Heart right ventricle (tissue), 16 donors: Measurements from ENCODE around the gene TEX55. TPM values are rescaled to one million over a fixed set of nuclear protein-coding genes. Genes with fewer than 3 reads are reported as not detected.
"Not testable (repeated sequence)": the region's sequence is repeated elsewhere in the genome, so short reads cannot be mapped to it uniquely, and the experiment has no call there.

Experiments
- ATAC-seq, 8 donors: fragments of 200-7000 bp; cut with Tn5 transposase; one replicate each; pipeline ENCODE4 v1.9.1; 2020; ENCODE audit warnings: mild to moderate bottlenecking in 8 of 8, moderate library complexity in 8 of 8, moderate number of reproducible peaks in 1 of 8
- DNase-seq, 2 donors: peaks; one replicate each; pipeline ENCODE4 v3.0.0-alpha.2; 2020
- H3K27ac ChIP-seq, 10 donors: fragments of 200-600 bp; sonication (generic) in 2 of 10; one replicate each; pipeline versions ENCODE4 v1.5.0 to v1.8.0; 2020 to 2022; ENCODE audit warnings: mild to moderate bottlenecking in 3 of 10
- H3K27me3 ChIP-seq, 7 donors: fragments of 200-600 bp; one replicate each; pipeline ENCODE4 v1.8.0; 2021 to 2022; ENCODE audit warnings: mild to moderate bottlenecking in 2 of 7
- H3K36me3 ChIP-seq, 9 donors: fragments of 200-600 bp; sonication (generic) in 1 of 9; one replicate each; pipeline versions ENCODE4 v1.5.0 to v1.8.0; 2020 to 2022; ENCODE audit warnings: mild to moderate bottlenecking in 2 of 9
- H3K4me1 ChIP-seq, 9 donors: fragments of 200-600 bp; sonication (generic) in 1 of 9; one replicate each; pipeline versions ENCODE4 v1.5.0 to v1.8.0; 2020 to 2022; ENCODE audit warnings: mild to moderate bottlenecking in 4 of 9
- H3K4me3 ChIP-seq, 10 donors: fragments of 200-600 bp; sonication (generic) in 2 of 10; one replicate each; pipeline versions ENCODE4 v1.5.0 to v1.8.0; 2020 to 2022; ENCODE audit warnings: mild to moderate bottlenecking in 7 of 10, moderate library complexity in 2 of 10
- H3K9me3 ChIP-seq, 11 donors: fragments of 200-600 bp in 10 of 11; sonication (generic) in 2 of 11; one replicate each; pipeline versions ENCODE4 v1.5.0 to v1.8.0; 2013 to 2022; ENCODE audit warnings: mild to moderate bottlenecking in 2 of 11, control low read depth in 1 of 11, moderate library complexity in 1 of 11
- WGBS, 2 donors: extraction: QIAGEN DNeasy Blood & Tissue Kit; methylation state at CpG; one replicate each; pipeline ENCODE4 v1.1.7; 2013; ENCODE audit warnings: inconsistent platforms in 1 of 2; 5-methylcytosine and 5-hydroxymethylcytosine counted together
- intact Hi-C, 10 donors: fragments of 100-400 bp; cut with DNase I; formaldehyde crosslinking; loops; one replicate each; pipeline versions ENCODE4 v1.11.1 to v1.14.2; 2022
- polyA plus RNA-seq, 2 donors: library from polyadenylated mRNA; stranded (reverse); fragments of 200-250 nt; gene quantifications; one replicate each; pipeline ENCODE4 v1.2.3, GENCODE V29; 2013
- total RNA-seq, 10 donors: library from RNA; stranded (reverse); fragmentation: NEBNext Ultra II Directional in 3 of 10; extraction: Animal tissue kit (Norgen Biotek cat#: 25700) in 3 of 10; gene quantifications; one replicate each; pipeline versions ENCODE4 v1.2.1 to v1.2.4, GENCODE V29; 2021 to 2023
- TF ChIP-seq, protein P1 (sequence below), 9 donors: fragments of 200-600 bp; sonication (generic) in 2 of 9; IDR thresholded peaks; one replicate each; pipeline versions ENCODE4 v1.5.0 to v1.8.0; 2021 to 2022; ENCODE audit warnings: antibody characterized with exemption in 9 of 9, mild to moderate bottlenecking in 5 of 9, moderate library complexity in 1 of 9
- donor health status: Arrhythmogenic right ventricular cardiomyopathy.
- donor health status: ischemic (EF 13 %, LVEDD 7.1; RV severe dilation, severe dysfunction).
- donor health status: healthy with polysubstance abuse.
- donor health status: DM: no; HTN: yes; CAD: no.
- donor health status: DM: no; HTN: no; CAD: no.
- donor health status: ischemic (EF 25% LVEDD 6.9; RV normal size, moderate dysfunction).
- donor health status: ischemic (EF 25% LVEDD 5.7; RV mildly dilated, moderate dysfunction).
- donor health status: healthy.
- donor health status: DM: yes; HTN: yes; CAD: no.
- donor health status: Ischemic cardiomyopathy.
- donor health status: ischemic (EF 35%, LVEDD 5.7; RV mildly dilated, moderate dysfunction).
- donor health status: nonischemic (EF 11% LVEDD 7.7; RV severe dilation, severe dysfunction).
- donor health status: DM: yes; HTN: yes; CAD: no.
- donor health status: PGD.
- donor health status: ischemic (EF 29% LVEDD 5.4; RV normal size, mild dysfunction).
- donor health status: nonischemic (EF 23%, LVEDD 6.1; RV moderate dilation, normal function).

Gene TEX55
- total and polyA plus RNA-seq, 12 donors: not detected

DNA sequence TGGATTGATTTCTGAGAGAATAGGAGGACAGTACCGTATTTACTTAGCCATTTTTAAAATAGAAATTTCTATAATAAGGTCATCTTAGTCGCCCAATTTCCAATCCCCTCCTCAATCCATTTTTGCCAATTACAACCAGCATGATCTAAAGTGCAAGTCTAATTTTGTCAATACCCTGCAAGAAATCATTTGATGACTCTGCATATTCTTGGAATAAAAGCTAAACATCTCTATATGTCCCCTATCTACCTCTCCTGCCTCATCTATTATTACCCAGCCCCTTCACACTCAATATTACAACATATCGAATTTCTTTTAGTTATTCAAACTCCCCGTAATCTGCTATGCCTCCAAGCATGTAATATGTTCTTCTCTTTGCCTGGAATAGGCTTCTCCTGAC lies 41.9 kb upstream of the TEX55 start:
- ATAC-seq: no peak
- Histone ChIP-seq H3K27ac (no peak overlapping the region), H3K9me3 (peaks cover 0 to 3% (median 0%) of the 10 kb centered on the region in 11 donors), H3K27me3 (no peaks in the 10 kb centered on the region), H3K4me1 (no peaks in the 10 kb centered on the region), H3K4me3 (no peak overlapping the region), H3K36me3 (no peaks in the 10 kb centered on the region)
- no peak for DNase-seq
- 89 to 92% methylated on average over 4 of the region's 4 CpGs for WGBS, 2 donors
- TF ChIP-seq, protein P1, sequence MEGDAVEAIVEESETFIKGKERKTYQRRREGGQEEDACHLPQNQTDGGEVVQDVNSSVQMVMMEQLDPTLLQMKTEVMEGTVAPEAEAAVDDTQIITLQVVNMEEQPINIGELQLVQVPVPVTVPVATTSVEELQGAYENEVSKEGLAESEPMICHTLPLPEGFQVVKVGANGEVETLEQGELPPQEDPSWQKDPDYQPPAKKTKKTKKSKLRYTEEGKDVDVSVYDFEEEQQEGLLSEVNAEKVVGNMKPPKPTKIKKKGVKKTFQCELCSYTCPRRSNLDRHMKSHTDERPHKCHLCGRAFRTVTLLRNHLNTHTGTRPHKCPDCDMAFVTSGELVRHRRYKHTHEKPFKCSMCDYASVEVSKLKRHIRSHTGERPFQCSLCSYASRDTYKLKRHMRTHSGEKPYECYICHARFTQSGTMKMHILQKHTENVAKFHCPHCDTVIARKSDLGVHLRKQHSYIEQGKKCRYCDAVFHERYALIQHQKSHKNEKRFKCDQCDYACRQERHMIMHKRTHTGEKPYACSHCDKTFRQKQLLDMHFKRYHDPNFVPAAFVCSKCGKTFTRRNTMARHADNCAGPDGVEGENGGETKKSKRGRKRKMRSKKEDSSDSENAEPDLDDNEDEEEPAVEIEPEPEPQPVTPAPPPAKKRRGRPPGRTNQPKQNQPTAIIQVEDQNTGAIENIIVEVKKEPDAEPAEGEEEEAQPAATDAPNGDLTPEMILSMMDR (IDR thresholded peaks at IDR 0.05): no peak
- intact Hi-C loops: no loop called here

GRCh38 chr3:119118330-119118729 lies 27.6 kb upstream of the TEX55 start:
- DNase-seq, H3K4me1 ChIP-seq, intact Hi-C loops, H3K4me3 ChIP-seq, H3K36me3 ChIP-seq, H3K27me3 ChIP-seq, H3K27ac ChIP-seq, ATAC-seq: not testable (repeated sequence)
- peaks cover 0 to 15% (median 1%) of the 10 kb centered on the region in 11 donors for H3K9me3 ChIP-seq
- WGBS, 2 donors: 58 to 75% methylated on average over 3 of the region's 3 CpGs

DNA sequence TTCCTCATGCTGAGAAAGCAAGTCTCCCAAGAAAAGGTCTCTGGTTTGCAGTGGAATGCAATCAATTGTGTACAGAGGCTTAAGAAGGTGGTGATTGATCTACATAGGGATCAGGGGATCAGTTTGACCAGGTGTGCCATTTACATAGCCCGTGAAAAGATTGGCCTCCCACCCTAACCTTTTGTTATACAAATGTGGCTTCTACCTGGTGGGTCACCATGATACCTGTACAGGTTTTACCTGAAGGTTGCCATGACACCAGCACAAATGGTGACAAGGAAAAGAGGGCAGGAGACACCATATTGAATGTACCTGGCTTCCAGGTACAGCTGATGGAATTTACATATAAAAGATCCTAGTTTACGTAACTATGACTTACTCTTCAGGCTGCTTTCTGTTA lies 25.5 kb upstream of the TEX55 start:
- no peaks in the 10 kb centered on the region for H3K4me1 ChIP-seq
- no peaks in the 10 kb centered on the region for H3K36me3 ChIP-seq
- TF ChIP-seq, protein P1 (IDR thresholded peaks at IDR 0.05): no peak
- H3K9me3 ChIP-seq: peaks cover 0 to 8% (median 0%) of the 10 kb centered on the region in 11 donors
- no peaks in the 10 kb centered on the region for H3K27me3 ChIP-seq
- intact Hi-C loops: no loop called here
- H3K4me3 ChIP-seq: no peak overlapping the region
- no peak overlapping the region for H3K27ac ChIP-seq
- 74 to 86% methylated on average over 2 of the region's 2 CpGs for WGBS, 2 donors
- ATAC-seq (no peak), DNase-seq (no peak)

DNA sequence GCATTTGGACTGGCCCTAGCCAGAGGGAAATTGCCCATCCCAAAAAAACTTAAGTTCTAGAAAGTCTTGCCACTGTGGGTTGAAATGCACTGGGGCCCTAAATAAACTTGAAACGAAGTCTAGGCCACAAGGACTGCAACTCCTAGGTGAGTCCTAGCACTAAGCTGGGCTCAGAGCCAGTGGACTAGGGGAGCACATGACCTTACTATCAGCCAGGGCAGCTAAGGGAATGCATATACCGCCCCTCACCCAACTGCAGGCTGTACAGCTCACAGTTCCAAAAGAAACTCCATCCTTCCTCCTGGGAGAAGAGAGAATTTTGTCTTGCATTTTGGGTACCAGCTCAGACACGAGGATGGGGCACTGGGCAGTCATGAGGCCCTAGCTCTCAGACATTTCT lies 23.6 kb upstream of the TEX55 start:
- Histone ChIP-seq H3K27ac (no peak overlapping the region), H3K9me3 (peaks cover 0 to 8% (median 0%) of the 10 kb centered on the region in 11 donors), H3K4me3 (no peak overlapping the region), H3K36me3 (no peaks in the 10 kb centered on the region), H3K4me1 (no peaks in the 10 kb centered on the region), H3K27me3 (no peaks in the 10 kb centered on the region)
- intact Hi-C loops: no loop called here
- ATAC-seq: no peak
- 34 to 37% methylated on average over 3 of the region's 3 CpGs for WGBS, 2 donors
- TF ChIP-seq, protein P1 (IDR thresholded peaks at IDR 0.05): no peak
- DNase-seq: no peak

- no peak for DNase-seq
- intact Hi-C loops: no loop called here
- ATAC-seq: no peak
- WGBS, 2 donors: 89 to 92% methylated on average over 10 of the region's 10 CpGs
- TF ChIP-seq, protein P1 (IDR thresholded peaks at IDR 0.05): no peak
- Histone ChIP-seq H3K27me3 (no peaks in the 10 kb centered on the region), H3K9me3 (no peaks in the 10 kb centered on the region), H3K27ac (no peak overlapping the region), H3K4me3 (no peak overlapping the region), H3K36me3 (no peaks in the 10 kb centered on the region), H3K4me1 (no peaks in the 10 kb centered on the region)
Measured at GRCh38 chr3:119125342-119125741, 20.6 kb upstream of the TEX55 start.
